Keratinocyte (primary cell): ENCODE results near the gene NTN1. TPM values are rescaled to one million over a fixed set of nuclear protein-coding genes. Genes with fewer than 3 reads are reported as not detected.

ENCODE experiments used
- DNase-seq: peaks from one replicate; pipeline ENCODE4 v3.0.0-alpha.2; 2011; ENCODE audit warnings: low read depth, missing footprints, low spot score
- FAIRE-seq: peaks from 2 replicates; lab custom pipeline; 2011; peaks lifted over from hg19 to GRCh38; lab: Jason Lieb, UNC
- H2AFZ ChIP-seq: 2 replicates; pipeline ENCODE4 v1.6.0; 2012; ENCODE audit warnings: low read length, control low read depth, inconsistent platforms; ENCODE audit not compliant: control insufficient read depth
- H3K27ac ChIP-seq: 2 replicates; pipeline ENCODE4 v1.5.1; 2011; ENCODE audit warnings: low read length; ENCODE audit not compliant: control insufficient read depth, insufficient read depth
- H3K27me3 ChIP-seq: 3 replicates; pipeline ENCODE4 v1.6.0; 2011; ENCODE audit warnings: low read length; ENCODE audit not compliant: control insufficient read depth, insufficient read depth; ENCODE audit errors: extremely low read depth
- H3K36me3 ChIP-seq, 2 experiments: 2 replicates in 1 of 2; 3 replicates in 1 of 2; pipeline ENCODE4 v1.5.1; 2011; ENCODE audit warnings: low read length in 2 of 2, mild to moderate bottlenecking in 1 of 2; ENCODE audit not compliant: control insufficient read depth in 2 of 2, insufficient read depth in 2 of 2; ENCODE audit errors: extremely low read depth in 1 of 2
- H3K4me1 ChIP-seq: 3 replicates; pipeline ENCODE4 v1.5.1; 2011; ENCODE audit warnings: low read length; ENCODE audit not compliant: control insufficient read depth, insufficient read depth; ENCODE audit errors: extremely low read depth
- H3K4me2 ChIP-seq: 3 replicates; pipeline ENCODE4 v1.6.0; 2011; ENCODE audit warnings: low read depth, low read length; ENCODE audit not compliant: control insufficient read depth, insufficient read depth; ENCODE audit errors: extremely low read depth
- H3K4me3 ChIP-seq, 3 experiments: fragments of 200-600 bp in 1 of 3; sonication (generic) in 1 of 3; 2 replicates in 2 of 3; 3 replicates in 1 of 3; pipeline ENCODE4 v1.5.1; 2011 to 2016; ENCODE audit warnings: low read length in 3 of 3, mild to moderate bottlenecking in 3 of 3, control low read depth in 2 of 3, inconsistent platforms in 1 of 3, low read depth in 1 of 3, mixed read lengths in 1 of 3, mixed run types in 1 of 3, moderate library complexity in 1 of 3; ENCODE audit not compliant: control insufficient read depth in 2 of 3, insufficient read depth in 2 of 3; ENCODE audit errors: extremely low read depth in 1 of 3
- H3K79me2 ChIP-seq: 2 replicates; pipeline ENCODE4 v1.6.0; 2012; ENCODE audit warnings: low read length; ENCODE audit not compliant: control insufficient read depth, insufficient read depth
- H3K9ac ChIP-seq: 3 replicates; pipeline ENCODE4 v1.6.0; 2011; ENCODE audit warnings: low read length; ENCODE audit not compliant: control insufficient read depth, insufficient read depth; ENCODE audit errors: extremely low read depth
- H3K9me1 ChIP-seq: 3 replicates; pipeline ENCODE4 v1.6.0; 2011; ENCODE audit warnings: low read length; ENCODE audit not compliant: control insufficient read depth, insufficient read depth; ENCODE audit errors: extremely low read depth
- H3K9me3 ChIP-seq: 2 replicates; pipeline ENCODE4 v1.5.1; 2012; ENCODE audit warnings: low read depth, low read length; ENCODE audit not compliant: control insufficient read depth
- H4K20me1 ChIP-seq: 3 replicates; pipeline ENCODE4 v1.6.0; 2011; ENCODE audit warnings: low read length; ENCODE audit not compliant: control insufficient read depth, insufficient read depth; ENCODE audit errors: extremely low read depth
- EZH2 ChIP-seq: IDR thresholded peaks from one replicate; pipeline ENCODE4 v1.6.1; 2012; ENCODE audit warnings: inconsistent platforms, mild to moderate bottlenecking, low read length, moderate library complexity
- dilution Hi-C: fragments of 300-500 bp; cut with MboI; formaldehyde crosslinking; loops from one replicate; pipeline ENCODE4 v1.7.0; 2020; ENCODE audit warnings: low sequenced_read_pairs; ENCODE audit not compliant: extremely low pct_ligation_motif_present
- polyA plus RNA-seq, 5 experiments: library from polyadenylated mRNA; depleted of rRNA in 3 of 5; stranded (reverse) in 3 of 5; stranded (forward) in 1 of 5; unstranded in 1 of 5; fragments of >200 nt; gene quantifications; 1 replicate in 1 of 5; 2 replicates in 3 of 5; 3 replicates in 1 of 5; pipeline versions ENCODE4 v1.2.1 to v1.2.3, GENCODE V29; 2011 to 2012; ENCODE audit warnings: missing spikeins in 2 of 5, low read depth in 1 of 5, low replicate concordance in 1 of 5
- TF ChIP-seq, protein P1 (sequence below), 3 experiments: IDR thresholded peaks in 1 of 3; conservative IDR thresholded peaks in 1 of 3; optimal IDR thresholded peaks in 1 of 3; 2 replicates in 2 of 3; 3 replicates in 1 of 3; pipeline versions ENCODE3 to v1.5.1; 2011; ENCODE audit warnings: low read length in 3 of 3, mild to moderate bottlenecking in 3 of 3, moderate library complexity in 2 of 3, control low read depth in 1 of 3, inconsistent platforms in 1 of 3; ENCODE audit not compliant: insufficient read depth in 2 of 3; ENCODE audit errors: extremely low read depth in 1 of 3

Gene NTN1
- polyA plus RNA-seq, 1 donor (not counting 4 experiments of a cell fraction or from before 2014, with no cell fraction given): 0.10 TPM

DNA sequence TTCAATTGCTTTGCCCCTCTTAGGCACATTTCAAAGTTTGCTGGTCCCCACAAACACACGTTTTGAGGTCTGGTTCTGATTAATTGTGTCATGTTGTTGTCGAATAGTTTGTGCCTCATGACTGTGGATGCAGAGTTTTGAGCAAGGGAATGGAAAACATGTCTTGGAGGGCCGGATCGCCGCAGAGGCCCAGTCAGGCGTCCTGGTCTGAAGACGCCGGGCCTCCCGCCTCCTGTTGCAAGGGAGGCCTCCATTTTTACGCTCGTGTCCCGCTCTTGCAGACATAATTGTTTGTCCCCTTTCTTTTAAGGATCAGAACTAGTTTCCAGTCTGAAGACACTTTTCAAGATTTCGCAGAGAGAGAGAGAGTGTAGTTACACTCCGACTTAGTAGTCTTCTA is 3.2 kb downstream of the NTN1 start:
- no peaks in the 10 kb centered on the region for H3K9me1 ChIP-seq
- H2AFZ ChIP-seq: no peak overlapping the region
- H3K9ac ChIP-seq: no peak overlapping the region
- FAIRE-seq (no peak), DNase-seq (no peak)
- TF ChIP-seq EZH2: no peak
- TF ChIP-seq, protein P1, sequence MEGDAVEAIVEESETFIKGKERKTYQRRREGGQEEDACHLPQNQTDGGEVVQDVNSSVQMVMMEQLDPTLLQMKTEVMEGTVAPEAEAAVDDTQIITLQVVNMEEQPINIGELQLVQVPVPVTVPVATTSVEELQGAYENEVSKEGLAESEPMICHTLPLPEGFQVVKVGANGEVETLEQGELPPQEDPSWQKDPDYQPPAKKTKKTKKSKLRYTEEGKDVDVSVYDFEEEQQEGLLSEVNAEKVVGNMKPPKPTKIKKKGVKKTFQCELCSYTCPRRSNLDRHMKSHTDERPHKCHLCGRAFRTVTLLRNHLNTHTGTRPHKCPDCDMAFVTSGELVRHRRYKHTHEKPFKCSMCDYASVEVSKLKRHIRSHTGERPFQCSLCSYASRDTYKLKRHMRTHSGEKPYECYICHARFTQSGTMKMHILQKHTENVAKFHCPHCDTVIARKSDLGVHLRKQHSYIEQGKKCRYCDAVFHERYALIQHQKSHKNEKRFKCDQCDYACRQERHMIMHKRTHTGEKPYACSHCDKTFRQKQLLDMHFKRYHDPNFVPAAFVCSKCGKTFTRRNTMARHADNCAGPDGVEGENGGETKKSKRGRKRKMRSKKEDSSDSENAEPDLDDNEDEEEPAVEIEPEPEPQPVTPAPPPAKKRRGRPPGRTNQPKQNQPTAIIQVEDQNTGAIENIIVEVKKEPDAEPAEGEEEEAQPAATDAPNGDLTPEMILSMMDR (optimal IDR thresholded peaks at IDR 0.05 in 1 of 3, IDR thresholded peaks at IDR 0.05 in 1 of 3, conservative IDR thresholded peaks at IDR 0.05 in 1 of 3; ENCODE audit: extremely low read depth in 1 of 3, insufficient read depth in 2 of 3, low read length in 3 of 3): no peak
- H3K4me2 ChIP-seq: no peak overlapping the region
- dilution Hi-C loops: no loop called here
- H4K20me1 ChIP-seq: no peaks in the 10 kb centered on the region
- H3K79me2 ChIP-seq: no peaks in the 10 kb centered on the region
- peaks cover 2% of the 10 kb centered on the region for H3K4me1 ChIP-seq
- no peak overlapping the region for H3K27ac ChIP-seq
- peaks cover 57% of the 10 kb centered on the region for H3K27me3 ChIP-seq
- H3K9me3 ChIP-seq: no peaks in the 10 kb centered on the region
- no peaks in the 10 kb centered on the region for H3K36me3 ChIP-seq
- H3K4me3 ChIP-seq: no peak overlapping the region

DNA sequence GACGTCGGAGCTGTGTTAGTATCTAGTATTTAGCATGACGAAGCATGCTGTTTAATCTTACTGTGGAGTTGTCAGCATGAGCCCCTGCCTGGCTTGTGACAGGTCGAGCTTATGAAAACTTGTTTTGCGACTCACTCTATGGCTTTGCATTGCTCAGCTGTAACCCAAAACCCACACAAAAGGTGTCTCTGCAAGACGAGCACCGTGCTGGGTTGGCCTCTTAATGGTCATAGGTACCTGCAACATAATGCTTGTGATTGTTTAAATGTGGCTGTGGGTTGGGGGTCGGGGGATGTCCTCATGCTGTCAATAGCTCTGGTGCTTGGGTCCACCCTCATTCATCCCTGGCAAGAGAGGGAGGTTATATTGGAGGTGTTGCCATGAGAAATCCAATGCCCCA is 5.4 kb downstream of the NTN1 start:
- Histone ChIP-seq H3K4me1 (peaks cover 2% of the 10 kb centered on the region), H3K9me1 (no peaks in the 10 kb centered on the region), H2AFZ (no peak overlapping the region), H3K9me3 (no peaks in the 10 kb centered on the region), H3K79me2 (no peaks in the 10 kb centered on the region), H3K27ac (no peak overlapping the region), H3K4me3 (no peak overlapping the region), H4K20me1 (no peaks in the 10 kb centered on the region), H3K36me3 (no peaks in the 10 kb centered on the region), H3K27me3 (peaks cover 40% of the 10 kb centered on the region), H3K4me2 (no peak overlapping the region), H3K9ac (no peak overlapping the region)
- DNase-seq: no peak
- no peak for FAIRE-seq
- TF ChIP-seq EZH2: no peak
- TF ChIP-seq, protein P1 (optimal IDR thresholded peaks at IDR 0.05 in 1 of 3, IDR thresholded peaks at IDR 0.05 in 1 of 3, conservative IDR thresholded peaks at IDR 0.05 in 1 of 3; ENCODE audit: extremely low read depth in 1 of 3, insufficient read depth in 2 of 3, low read length in 3 of 3): no peak
- dilution Hi-C loops: no loop called here
